ENCODE results near the gene CDC42BPA.

- TF ChIP-seq POLR2A (IDR thresholded peaks at IDR 0.05) (no peak), CTCF (IDR thresholded peaks at IDR 0.05) (no peak), EP300 (IDR thresholded peaks at IDR 0.05) (no peak)
These were observed 99.3 kb downstream of the CDC42BPA start for GRCh38 chr1:227218870-227219573.
